ENCODE measurements around the gene FGF14. TPM values are rescaled to one million over a fixed set of nuclear protein-coding genes. Genes with fewer than 3 reads are reported as not detected.

The FGF14 gene
- total and polyA plus RNA-seq, 2 donors from 2014 or later, result 0.47 to 3.3 TPM

DNA sequence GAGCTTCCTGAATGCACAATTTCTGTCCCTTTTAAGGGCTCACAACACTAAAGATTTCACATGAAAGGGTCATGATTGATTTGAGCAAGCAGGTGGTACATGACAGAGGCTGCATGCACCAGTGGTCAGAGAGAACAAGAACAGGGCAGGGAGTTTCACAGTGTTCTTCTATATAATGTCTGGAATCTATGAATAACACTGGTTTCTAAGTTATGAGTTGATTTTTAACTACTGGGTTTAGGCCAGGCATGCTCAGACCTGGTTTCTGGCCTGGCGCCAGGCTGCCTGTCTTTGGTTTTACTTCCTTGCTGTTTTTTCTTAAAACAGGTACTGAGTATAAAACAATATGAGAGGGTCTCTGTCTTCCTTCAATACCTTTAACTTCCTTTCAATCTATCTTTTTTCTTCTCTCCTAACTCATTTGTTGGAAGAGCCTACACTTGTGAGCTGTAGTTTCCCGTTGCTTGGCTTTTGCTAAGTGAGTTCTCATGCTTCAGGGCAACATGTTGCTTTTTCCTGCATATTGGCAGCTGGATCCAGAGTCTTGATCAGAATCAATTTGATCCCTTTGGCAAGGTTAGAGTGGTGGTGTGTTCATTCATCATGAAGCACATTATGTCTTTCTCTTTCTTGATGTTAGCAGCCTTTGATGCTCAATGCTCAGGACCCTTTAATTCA lies 38.5 kb upstream of the FGF14 start:
- H3K27me3 ChIP-seq (ENCODE audit: control insufficient read depth, insufficient read depth, low read length), result no peaks in the 10 kb centered on the region
- DNase-seq, result peak in 4 of 5 donors; percentile 4 to 84 (median 34)
- no peaks in the 10 kb centered on the region for H3K36me3 ChIP-seq (ENCODE audit: control insufficient read depth in 2 of 3, insufficient read depth in 3 of 3, low read length in 3 of 3)
- H3K9me3 ChIP-seq (ENCODE audit: control insufficient read depth in 2 of 3, insufficient read depth in 1 of 3, low read length in 3 of 3), result no peaks in the 10 kb centered on the region
- no peak overlapping the region for H3K9ac ChIP-seq (ENCODE audit: low read length in 3 of 3)
- peaks cover 0 to 6% (median 0%) of the 10 kb centered on the region in 3 donors for H3K4me1 ChIP-seq (ENCODE audit: control insufficient read depth in 2 of 3, insufficient read depth in 2 of 3, low read depth in 1 of 3, low read length in 3 of 3)
- H3K4me3 ChIP-seq (ENCODE audit: low read length in 3 of 3), result peak overlapping the region in 2 of 3 donors; percentile 25 to 40
- peak; percentile 74 for FAIRE-seq
- intact Hi-C loops (cut with DNase I), result no loop called here
- TF ChIP-seq, protein P1, sequence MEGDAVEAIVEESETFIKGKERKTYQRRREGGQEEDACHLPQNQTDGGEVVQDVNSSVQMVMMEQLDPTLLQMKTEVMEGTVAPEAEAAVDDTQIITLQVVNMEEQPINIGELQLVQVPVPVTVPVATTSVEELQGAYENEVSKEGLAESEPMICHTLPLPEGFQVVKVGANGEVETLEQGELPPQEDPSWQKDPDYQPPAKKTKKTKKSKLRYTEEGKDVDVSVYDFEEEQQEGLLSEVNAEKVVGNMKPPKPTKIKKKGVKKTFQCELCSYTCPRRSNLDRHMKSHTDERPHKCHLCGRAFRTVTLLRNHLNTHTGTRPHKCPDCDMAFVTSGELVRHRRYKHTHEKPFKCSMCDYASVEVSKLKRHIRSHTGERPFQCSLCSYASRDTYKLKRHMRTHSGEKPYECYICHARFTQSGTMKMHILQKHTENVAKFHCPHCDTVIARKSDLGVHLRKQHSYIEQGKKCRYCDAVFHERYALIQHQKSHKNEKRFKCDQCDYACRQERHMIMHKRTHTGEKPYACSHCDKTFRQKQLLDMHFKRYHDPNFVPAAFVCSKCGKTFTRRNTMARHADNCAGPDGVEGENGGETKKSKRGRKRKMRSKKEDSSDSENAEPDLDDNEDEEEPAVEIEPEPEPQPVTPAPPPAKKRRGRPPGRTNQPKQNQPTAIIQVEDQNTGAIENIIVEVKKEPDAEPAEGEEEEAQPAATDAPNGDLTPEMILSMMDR (IDR thresholded peaks at IDR 0.05; ENCODE audit: borderline replicate concordance, extremely low read depth, insufficient read depth), result no peak
- peak overlapping the region; percentile 1 to 23 for H3K27ac ChIP-seq (ENCODE audit: low read depth in 2 of 2, low read length in 2 of 2)

DNA sequence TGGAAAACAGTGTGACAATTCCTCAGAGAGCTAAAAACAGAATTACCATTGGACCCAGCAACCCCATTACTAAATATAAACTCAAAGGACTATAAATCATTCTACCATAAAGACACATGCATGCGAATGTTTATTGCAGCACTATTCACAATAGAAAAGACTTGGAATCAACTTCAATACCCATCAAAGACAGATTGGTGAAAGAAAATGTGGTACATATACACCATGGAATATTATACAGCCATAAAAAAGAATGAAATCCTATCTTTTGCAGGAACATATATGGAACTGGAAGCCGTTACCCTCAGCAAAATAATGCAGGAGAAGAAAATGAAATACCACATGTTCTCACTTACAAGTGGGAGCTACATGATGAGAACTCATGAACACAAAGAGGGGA lies 20.8 kb upstream of the FGF14 start:
- Histone ChIP-seq H3K4me1 (ENCODE audit: control insufficient read depth in 2 of 3, insufficient read depth in 2 of 3, low read depth in 1 of 3, low read length in 3 of 3) (no peaks in the 10 kb centered on the region), H3K9me3 (ENCODE audit: control insufficient read depth in 2 of 3, insufficient read depth in 1 of 3, low read length in 3 of 3) (peaks cover 0 to 8% (median 0%) of the 10 kb centered on the region in 3 donors), H3K27me3 (ENCODE audit: control insufficient read depth, insufficient read depth, low read length) (no peaks in the 10 kb centered on the region), H3K9ac (ENCODE audit: low read length in 3 of 3) (no peak overlapping the region), H3K36me3 (ENCODE audit: control insufficient read depth in 2 of 3, insufficient read depth in 3 of 3, low read length in 3 of 3) (no peaks in the 10 kb centered on the region), H3K27ac (ENCODE audit: low read depth in 2 of 2, low read length in 2 of 2) (no peak overlapping the region), H3K4me3 (ENCODE audit: low read length in 3 of 3) (no peak overlapping the region)
- DNase-seq (no peak), FAIRE-seq (no peak)
- intact Hi-C loops (cut with DNase I), result no loop called here
- TF ChIP-seq, protein P1 (IDR thresholded peaks at IDR 0.05; ENCODE audit: borderline replicate concordance, extremely low read depth, insufficient read depth), result no peak

DNA sequence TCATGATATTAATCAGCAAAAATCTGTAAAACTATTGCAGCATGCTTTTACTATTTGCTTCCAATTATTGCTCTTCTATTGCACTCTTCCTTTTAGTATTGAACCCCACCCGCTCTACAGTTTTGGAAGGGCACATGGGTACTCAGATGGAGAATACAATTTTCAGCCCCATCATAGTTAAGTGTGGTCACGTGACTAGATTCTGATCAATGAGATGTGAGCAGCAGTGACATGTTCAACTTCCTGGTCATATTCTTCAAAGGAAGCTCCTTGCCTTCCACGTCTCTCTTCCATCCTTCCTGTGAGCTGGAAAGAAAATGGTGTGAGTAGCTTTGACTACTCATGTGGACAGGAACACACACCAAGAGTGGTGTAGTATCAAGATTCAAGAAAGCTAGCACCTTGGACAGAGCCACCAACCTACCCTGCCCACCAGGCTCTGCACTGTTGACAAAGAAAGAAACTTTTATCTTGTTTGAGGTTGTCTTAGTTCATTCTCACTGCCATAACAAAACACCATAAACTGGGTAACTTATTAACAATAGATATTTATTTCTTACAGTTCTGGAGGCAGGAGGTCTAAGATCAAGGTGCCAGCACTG lies 3.8 kb upstream of the FGF14 start:
- Histone ChIP-seq H3K4me1 (ENCODE audit: control insufficient read depth in 2 of 3, insufficient read depth in 2 of 3, low read depth in 1 of 3, low read length in 3 of 3) (peaks cover 0 to 2% (median 0%) of the 10 kb centered on the region in 3 donors), H3K9me3 (ENCODE audit: control insufficient read depth in 2 of 3, insufficient read depth in 1 of 3, low read length in 3 of 3) (no peaks in the 10 kb centered on the region), H3K4me3 (ENCODE audit: low read length in 3 of 3) (no peak overlapping the region), H3K9ac (ENCODE audit: low read length in 3 of 3) (no peak overlapping the region), H3K27me3 (ENCODE audit: control insufficient read depth, insufficient read depth, low read length) (peaks cover 15% of the 10 kb centered on the region), H3K27ac (ENCODE audit: low read depth in 2 of 2, low read length in 2 of 2) (no peak overlapping the region), H3K36me3 (ENCODE audit: control insufficient read depth in 2 of 3, insufficient read depth in 3 of 3, low read length in 3 of 3) (no peaks in the 10 kb centered on the region)
- TF ChIP-seq, protein P1 (IDR thresholded peaks at IDR 0.05; ENCODE audit: borderline replicate concordance, extremely low read depth, insufficient read depth), result no peak
- DNase-seq (peak in 3 of 5 donors; percentile 52 to 74 (median 61)), FAIRE-seq (no peak)
- intact Hi-C loops (cut with DNase I), result no loop called here

All from kidney (tissue), 14 donors.